ENCODE measurements around the gene PCDHA5.

GRCh38 chr5:140802781-140803271 lies 18.6 kb upstream of the PCDHA5 start:
- no peak for TF ChIP-seq ZNF623 (tag by site-specific recombination; IDR thresholded peaks at IDR 0.05)
- TF ChIP-seq, protein P1, sequence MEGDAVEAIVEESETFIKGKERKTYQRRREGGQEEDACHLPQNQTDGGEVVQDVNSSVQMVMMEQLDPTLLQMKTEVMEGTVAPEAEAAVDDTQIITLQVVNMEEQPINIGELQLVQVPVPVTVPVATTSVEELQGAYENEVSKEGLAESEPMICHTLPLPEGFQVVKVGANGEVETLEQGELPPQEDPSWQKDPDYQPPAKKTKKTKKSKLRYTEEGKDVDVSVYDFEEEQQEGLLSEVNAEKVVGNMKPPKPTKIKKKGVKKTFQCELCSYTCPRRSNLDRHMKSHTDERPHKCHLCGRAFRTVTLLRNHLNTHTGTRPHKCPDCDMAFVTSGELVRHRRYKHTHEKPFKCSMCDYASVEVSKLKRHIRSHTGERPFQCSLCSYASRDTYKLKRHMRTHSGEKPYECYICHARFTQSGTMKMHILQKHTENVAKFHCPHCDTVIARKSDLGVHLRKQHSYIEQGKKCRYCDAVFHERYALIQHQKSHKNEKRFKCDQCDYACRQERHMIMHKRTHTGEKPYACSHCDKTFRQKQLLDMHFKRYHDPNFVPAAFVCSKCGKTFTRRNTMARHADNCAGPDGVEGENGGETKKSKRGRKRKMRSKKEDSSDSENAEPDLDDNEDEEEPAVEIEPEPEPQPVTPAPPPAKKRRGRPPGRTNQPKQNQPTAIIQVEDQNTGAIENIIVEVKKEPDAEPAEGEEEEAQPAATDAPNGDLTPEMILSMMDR (tag by site-specific recombination; IDR thresholded peaks at IDR 0.05): no peak
- TF ChIP-seq YY1 (tag by site-specific recombination; IDR thresholded peaks at IDR 0.05): no peak
- TF ChIP-seq TCF7L2 (IDR thresholded peaks at IDR 0.05; ENCODE audit: borderline replicate concordance, low read depth, low read length): no peak
- TF ChIP-seq ZNF404 (tag by site-specific recombination; IDR thresholded peaks at IDR 0.05): no peak
- TF ChIP-seq, protein P2, sequence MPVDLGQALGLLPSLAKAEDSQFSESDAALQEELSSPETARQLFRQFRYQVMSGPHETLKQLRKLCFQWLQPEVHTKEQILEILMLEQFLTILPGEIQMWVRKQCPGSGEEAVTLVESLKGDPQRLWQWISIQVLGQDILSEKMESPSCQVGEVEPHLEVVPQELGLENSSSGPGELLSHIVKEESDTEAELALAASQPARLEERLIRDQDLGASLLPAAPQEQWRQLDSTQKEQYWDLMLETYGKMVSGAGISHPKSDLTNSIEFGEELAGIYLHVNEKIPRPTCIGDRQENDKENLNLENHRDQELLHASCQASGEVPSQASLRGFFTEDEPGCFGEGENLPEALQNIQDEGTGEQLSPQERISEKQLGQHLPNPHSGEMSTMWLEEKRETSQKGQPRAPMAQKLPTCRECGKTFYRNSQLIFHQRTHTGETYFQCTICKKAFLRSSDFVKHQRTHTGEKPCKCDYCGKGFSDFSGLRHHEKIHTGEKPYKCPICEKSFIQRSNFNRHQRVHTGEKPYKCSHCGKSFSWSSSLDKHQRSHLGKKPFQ (tag by site-specific recombination; IDR thresholded peaks at IDR 0.05): no peak
- no peak for TF ChIP-seq ZNF549 (tag by site-specific recombination; IDR thresholded peaks at IDR 0.05)
- TF ChIP-seq ZNF629 (tag by site-specific recombination; IDR thresholded peaks at IDR 0.05): no peak
- no peak for TF ChIP-seq ATF2 (tag by site-specific recombination; IDR thresholded peaks at IDR 0.05; ENCODE audit: low read depth)
- no peak for TF ChIP-seq ZNF239 (tag by site-specific recombination; IDR thresholded peaks at IDR 0.05)
- no peak for TF ChIP-seq WT1 (tag by site-specific recombination; IDR thresholded peaks at IDR 0.05)
